Endometrium (tissue), 2 donors: ENCODE results near the gene EPS8L3.
"Not testable (repeated sequence)": the region's sequence is repeated elsewhere in the genome, so short reads cannot be mapped to it uniquely, and the experiment has no call there.

Source experiments
- FAIRE-seq: peaks from 2 replicates; lab custom pipeline; 2012; peaks lifted over from hg19 to GRCh38; lab: Jason Lieb, UNC
- donor health status: control.
- donor health status: control.

Gene EPS8L3

GRCh38 chr1:109777436-109777835 lies 13.7 kb upstream of the EPS8L3 start:
- FAIRE-seq = no peak

DNA sequence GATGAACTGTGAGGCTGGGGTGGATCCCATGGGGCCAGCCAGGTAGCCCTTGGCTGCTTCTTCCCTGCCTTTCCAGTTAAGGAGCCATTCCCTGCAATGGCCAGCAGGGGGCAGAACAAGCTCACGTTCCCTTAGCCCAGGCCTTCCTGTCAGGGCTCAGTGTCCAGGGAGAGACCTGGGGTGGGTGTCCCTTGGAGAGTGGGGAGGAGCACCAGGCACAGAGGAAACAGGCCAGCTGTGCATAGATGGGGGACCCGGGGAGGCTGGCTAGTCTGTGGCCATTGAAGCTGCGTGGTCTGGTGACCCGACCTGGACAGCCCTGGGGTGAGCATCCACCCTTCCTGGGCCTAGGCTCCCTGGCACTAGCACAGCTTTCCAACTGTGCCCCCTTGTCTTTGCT lies 13.2 kb upstream of the EPS8L3 start:
- FAIRE-seq = no peak

- no peak for FAIRE-seq
Measured at GRCh38 chr1:109776206-109776835, 12.6 kb upstream of the EPS8L3 start.

DNA sequence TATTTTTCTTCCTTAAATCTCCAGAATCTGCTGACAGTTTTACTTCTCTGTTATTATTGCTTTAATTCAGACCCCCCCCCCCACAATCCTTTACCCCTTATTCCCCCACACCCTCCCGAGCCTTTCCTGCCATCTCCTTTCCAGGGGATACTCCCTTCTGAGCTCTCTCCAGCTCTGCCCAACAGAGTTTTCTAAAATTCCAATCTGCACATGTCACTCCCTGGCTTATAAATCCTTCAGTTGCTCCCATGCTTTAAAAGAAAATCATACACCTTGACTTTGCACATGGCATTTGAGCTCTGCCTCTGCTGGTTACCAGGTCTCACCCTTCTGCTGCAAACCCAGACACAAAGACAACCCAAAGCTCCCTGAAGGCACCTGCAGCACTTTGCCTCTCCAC lies 11.7 kb upstream of the EPS8L3 start:
- FAIRE-seq = no peak

DNA sequence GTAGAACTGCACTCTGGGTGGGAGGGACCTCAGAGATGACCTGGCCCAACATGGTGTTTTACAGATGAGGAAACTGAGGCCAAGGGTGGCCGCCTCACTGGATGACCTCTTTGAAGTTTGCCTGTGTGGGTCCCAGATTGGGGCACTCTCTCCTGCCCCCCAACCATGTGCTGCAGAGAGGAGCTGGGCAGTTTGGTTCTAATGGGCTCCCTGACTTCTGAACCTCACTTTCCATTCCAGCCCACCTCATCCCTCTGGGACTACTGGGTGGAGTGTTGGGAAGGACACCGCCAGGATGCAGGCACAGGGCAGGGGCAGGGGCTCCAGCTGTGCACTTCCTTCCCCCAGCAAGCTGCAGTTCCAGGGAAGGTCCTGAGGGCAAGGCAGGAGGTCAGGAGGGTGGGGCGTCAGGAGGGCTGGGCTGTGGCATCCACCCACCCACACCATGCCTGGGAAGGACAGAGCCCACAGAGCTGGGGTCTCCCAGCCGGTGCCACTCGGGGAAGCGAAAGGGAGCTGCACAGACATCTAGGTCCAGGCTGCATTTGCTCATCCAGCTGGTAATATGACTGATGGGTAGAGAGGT lies 10.3 kb upstream of the EPS8L3 start:
- FAIRE-seq = no peak

DNA sequence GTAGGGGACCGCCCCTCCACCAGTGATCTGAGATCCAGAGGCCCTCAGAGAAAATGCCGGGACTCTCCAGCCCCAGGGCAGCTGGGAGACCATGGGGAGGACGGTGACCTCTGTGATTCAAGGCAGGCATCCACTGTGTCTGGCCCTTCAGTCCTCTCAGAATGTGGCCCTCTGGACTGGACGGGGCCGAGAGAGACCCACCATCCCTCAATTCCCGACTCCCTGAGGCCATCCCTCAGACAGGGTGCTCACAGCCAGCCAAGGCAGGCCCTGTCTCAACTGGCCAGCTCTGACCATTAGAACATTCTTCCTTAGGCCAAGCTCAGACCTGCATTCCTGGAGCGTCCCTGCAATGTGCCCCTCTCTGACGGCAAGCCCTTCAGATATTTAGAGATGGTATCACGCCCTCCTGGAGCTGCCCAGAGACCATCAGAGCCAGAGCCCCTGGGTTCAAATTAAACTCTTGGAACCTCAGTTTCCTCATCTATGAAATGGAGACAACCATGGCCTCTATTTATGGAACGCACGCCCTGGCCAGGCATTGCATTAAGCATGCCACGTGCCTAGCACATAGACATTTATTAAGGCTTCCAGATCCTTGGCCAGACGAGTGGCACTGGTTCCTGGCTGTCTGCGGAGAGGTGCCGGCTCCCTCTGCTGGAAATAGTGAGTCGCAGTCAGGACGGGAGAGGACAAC lies 9.6 kb upstream of the EPS8L3 start:
- no peak for FAIRE-seq

DNA sequence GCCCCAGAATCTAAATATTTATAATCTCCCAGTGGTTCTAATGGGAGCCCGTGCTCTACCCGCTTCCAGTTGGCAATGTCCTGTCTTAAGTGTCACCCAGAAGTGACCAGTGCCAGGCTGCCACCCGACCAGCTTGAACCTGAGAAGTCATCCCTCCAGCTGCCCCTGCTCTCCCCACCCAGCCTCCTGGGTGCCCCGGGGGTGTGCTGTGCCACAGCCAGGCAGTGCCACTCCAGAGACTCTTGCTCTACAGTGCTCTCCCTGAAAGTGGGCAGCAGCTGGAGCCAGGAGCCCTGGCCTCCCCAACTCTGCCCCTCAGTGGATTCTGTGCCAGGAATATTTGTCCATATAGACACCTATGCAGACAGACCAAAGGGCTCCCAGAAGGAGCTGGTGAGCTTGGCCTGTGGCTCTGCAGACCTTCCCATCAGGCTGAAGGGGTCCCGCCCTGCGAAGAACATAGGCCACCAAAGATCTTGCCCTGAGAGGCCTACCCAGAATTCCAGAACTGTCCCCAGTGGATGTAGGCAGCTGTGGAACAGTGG lies 9.0 kb upstream of the EPS8L3 start:
- FAIRE-seq = no peak

DNA sequence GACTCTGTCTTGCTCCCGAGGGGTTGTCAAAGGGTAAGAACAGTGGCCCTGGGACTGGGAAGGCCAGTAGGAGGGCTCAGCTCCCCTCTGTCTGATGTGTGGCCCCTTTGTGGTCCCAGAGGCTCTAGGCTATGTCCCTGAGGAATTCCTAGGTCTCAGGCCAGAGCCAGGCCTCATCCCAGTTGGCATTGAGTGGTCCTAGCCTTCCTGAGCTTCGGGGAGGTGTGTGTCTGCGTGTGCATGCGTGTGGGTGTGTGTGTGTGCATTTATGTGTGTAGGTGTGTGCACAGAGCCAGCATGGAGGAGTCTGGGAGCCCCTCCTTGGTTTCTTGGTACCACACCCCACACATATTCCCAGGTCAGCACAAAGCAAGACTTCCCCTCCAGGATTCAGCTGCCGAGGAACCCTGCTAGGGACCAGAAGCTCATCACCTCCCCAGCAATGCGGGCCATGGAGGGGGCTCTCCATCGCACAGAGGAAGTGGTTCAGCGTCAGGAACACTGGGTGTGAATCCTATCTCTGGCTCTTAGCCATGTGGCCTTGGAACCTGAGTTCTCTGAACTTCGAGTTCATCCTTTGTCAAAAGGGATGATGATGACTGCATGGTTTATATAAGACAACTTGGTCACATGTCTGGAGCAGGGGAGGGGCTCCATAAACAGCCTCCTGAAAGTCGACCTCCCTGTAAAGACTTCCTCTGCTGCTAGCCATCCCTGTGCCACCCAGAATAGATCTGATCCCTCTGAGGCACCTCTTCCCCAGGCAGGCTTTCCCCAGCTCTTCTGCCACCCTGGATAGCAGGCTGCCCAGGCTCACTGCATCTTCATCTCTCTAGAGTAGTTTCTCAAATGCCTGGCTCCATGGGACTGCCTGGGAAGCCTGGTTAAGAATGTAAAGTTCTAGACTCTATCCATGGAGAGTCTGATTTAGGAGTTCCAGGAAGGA lies 8.3 kb upstream of the EPS8L3 start:
- FAIRE-seq = no peak

- FAIRE-seq = no peak
Measured at GRCh38 chr1:109770331-109771095, 6.8 kb upstream of the EPS8L3 start.

GRCh38 chr1:109769330-109770078 lies 5.8 kb upstream of the EPS8L3 start:
- no peak for FAIRE-seq

DNA sequence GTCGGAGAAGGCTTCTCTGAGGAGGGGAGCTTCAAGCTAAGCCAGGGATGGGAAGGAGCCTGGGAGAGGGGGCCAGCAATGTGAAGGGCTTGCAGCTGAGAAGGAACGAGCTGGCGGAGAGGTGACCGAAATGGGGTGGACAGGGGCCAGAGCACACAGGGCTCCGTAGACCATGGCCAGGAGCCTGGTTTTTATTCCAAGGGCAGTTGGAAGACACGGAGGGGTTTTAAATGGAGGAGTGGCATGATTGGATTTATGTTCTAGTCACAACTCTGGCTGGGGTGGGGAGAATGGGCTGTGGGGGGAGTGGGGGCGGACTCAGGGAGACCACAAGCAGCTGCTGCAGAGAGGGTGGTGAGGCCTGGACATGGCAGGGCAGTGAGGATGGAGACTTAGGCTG lies 5.1 kb upstream of the EPS8L3 start:
- no peak for FAIRE-seq

- no peak for FAIRE-seq
Measured at GRCh38 chr1:109768335-109768650, 4.6 kb upstream of the EPS8L3 start.

GRCh38 chr1:109767637-109768334 lies 4.1 kb upstream of the EPS8L3 start:
- no peak for FAIRE-seq

GRCh38 chr1:109766991-109767636 lies 3.4 kb upstream of the EPS8L3 start:
- FAIRE-seq = not testable (repeated sequence)

GRCh38 chr1:109765896-109766615 lies 2.3 kb upstream of the EPS8L3 start:
- no peak for FAIRE-seq

DNA sequence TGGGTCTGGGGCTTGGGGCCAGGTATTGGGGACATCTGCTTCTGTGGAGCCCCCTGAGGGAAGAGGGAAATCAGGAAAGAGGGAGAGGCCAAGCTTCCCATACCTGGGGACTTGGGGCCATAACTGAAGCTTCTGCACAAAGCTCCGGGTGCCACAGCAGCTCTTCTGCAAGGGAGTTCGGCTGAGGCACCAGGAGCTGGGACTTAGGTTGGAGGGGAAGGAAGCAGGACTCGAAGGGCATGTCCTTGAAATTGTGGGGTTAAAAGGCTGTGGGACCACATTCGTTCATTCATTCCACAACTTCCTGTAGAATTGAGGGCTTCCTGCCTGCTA lies 1.7 kb upstream of the EPS8L3 start:
- no peak for FAIRE-seq

DNA sequence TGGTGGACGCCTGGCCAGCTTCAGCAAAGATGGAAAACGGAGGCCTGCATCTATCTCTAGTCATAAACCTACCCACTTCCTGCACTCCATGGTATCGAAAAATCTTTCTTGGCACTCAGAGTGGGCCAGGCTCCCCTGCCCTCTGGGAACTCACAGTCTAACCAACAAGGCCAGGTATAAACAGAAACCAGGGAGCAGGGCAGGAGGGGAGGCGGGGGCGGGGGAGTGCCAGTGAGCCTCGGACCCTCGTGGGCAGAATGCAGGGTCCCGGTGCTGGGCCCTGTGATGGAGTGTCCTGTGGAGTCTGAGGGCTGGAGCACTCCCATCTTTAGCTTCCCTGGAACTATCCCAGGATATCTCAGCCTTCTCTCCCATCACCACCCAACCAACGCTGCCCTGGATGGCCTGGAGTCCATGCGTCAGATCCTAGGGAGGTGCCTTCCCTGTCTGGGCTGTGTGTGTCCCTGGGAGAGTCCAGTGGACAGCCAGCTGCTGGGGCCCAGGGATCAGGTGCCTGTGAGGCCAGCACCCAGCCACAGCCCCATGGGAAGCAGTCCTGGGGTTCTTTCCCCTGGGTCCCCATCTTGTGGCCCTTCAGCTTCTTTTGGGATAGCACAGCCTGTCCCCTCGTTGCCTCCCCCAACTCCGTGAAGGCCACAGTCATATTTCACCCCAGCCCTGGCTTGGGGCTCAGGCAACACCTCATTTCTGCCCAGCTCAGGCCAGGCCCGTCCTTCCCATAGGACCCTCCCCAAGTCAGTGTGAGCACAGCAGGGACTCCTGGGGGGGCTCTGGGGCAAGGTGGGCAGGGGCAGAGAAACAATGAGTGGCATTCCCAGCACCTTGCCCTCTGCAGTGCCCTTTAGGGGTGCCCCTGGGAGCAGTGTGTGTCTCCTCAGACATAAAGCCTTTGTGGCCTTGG lies 1.1 kb upstream of the EPS8L3 start:
- FAIRE-seq = no peak
